CD4-positive, alpha-beta T cell treated with Interleukin-10 for 1 hour (primary cell): ENCODE data around the gene ANAPC13.

Experiments used
- DNase-seq: peaks from one replicate; pipeline ENCODE4 v3.0.0-alpha.2; 2020

The ANAPC13 gene

GRCh38 chr3:134448664-134449063 is 37.1 kb downstream of the ANAPC13 start:
- no peak for DNase-seq

GRCh38 chr3:134447351-134447750 is 38.4 kb downstream of the ANAPC13 start:
- no peak for DNase-seq

- DNase-seq, result no peak
These were observed 39.0 kb downstream of the ANAPC13 start for GRCh38 chr3:134446800-134447199.

GRCh38 chr3:134445636-134446035 is 40.1 kb downstream of the ANAPC13 start:
- DNase-seq, result no peak

GRCh38 chr3:134445095-134445494 is 40.7 kb downstream of the ANAPC13 start:
- no peak for DNase-seq

GRCh38 chr3:134441821-134442220 is 44.0 kb downstream of the ANAPC13 start:
- DNase-seq, result no peak

GRCh38 chr3:134441321-134441720 is 44.5 kb downstream of the ANAPC13 start:
- no peak for DNase-seq

- no peak for DNase-seq
These were observed 48.5 kb downstream of the ANAPC13 start for GRCh38 chr3:134437211-134437752.

- DNase-seq, result no peak
These were observed 53.5 kb downstream of the ANAPC13 start for GRCh38 chr3:134432236-134432635.

- DNase-seq, result no peak
These were observed 54.8 kb downstream of the ANAPC13 start for GRCh38 chr3:134430950-134431445.

- no peak for DNase-seq
These were observed 55.6 kb downstream of the ANAPC13 start for GRCh38 chr3:134430174-134430573.

- no peak for DNase-seq
These were observed 57.4 kb downstream of the ANAPC13 start for GRCh38 chr3:134428401-134428800.
